Activated naive CD8-positive, alpha-beta T cell treated with anti-CD3 and anti-CD28 coated beads, Interleukin-2, amount 10 ng/mL, durations not matched to agents 7 days and 5 days (primary cell): ENCODE results near the gene S100A8. TPM values are rescaled to one million over a fixed set of nuclear protein-coding genes. Genes with fewer than 3 reads are reported as not detected.

Experiments used
- ATAC-seq: fragments of 150-1000 bp; cut with Tn5 transposase; one replicate; pipeline ENCODE4 v1.10.0; 2021; ENCODE audit warnings: low read depth, moderate library complexity
- POLR2A ChIA-PET: fragments of 350-600 bp; sonication (Branson Sonifier 250); formaldehyde crosslinking; loops from one replicate; lab custom pipeline; 2021; ENCODE audit warnings: antibody characterized with exemption; lab: Charles Lee
- DNase-seq: peaks from one replicate; pipeline ENCODE4 v3.0.0; 2021
- H3K27ac Mint-ChIP-seq: one replicate; pipeline ENCODE4 v1.8.0; 2022; ENCODE audit warnings: mild to moderate bottlenecking, mixed read lengths
- H3K27me3 Mint-ChIP-seq: one replicate; pipeline ENCODE4 v1.8.0; 2022; ENCODE audit warnings: mild to moderate bottlenecking, moderate library complexity, mixed read lengths
- H3K36me3 Mint-ChIP-seq: one replicate; pipeline ENCODE4 v1.8.0; 2021; ENCODE audit warnings: mild to moderate bottlenecking, mixed read lengths
- H3K4me1 Mint-ChIP-seq: one replicate; pipeline ENCODE4 v1.8.0; 2021; ENCODE audit warnings: mixed read lengths
- H3K4me3 Mint-ChIP-seq: one replicate; pipeline ENCODE4 v1.8.0; 2022; ENCODE audit warnings: mild to moderate bottlenecking, moderate library complexity, mixed read lengths
- H3K9me3 Mint-ChIP-seq: one replicate; pipeline ENCODE4 v1.8.0; 2021; ENCODE audit warnings: mixed read lengths
- total RNA-seq, 2 experiments: library from RNA; stranded (reverse); gene quantifications; one replicate each; pipeline ENCODE4 v1.2.3, GENCODE V29; 2021

The S100A8 gene
- total RNA-seq, 2 experiments from 2014 or later, result 0.94 to 1.2 TPM

DNA sequence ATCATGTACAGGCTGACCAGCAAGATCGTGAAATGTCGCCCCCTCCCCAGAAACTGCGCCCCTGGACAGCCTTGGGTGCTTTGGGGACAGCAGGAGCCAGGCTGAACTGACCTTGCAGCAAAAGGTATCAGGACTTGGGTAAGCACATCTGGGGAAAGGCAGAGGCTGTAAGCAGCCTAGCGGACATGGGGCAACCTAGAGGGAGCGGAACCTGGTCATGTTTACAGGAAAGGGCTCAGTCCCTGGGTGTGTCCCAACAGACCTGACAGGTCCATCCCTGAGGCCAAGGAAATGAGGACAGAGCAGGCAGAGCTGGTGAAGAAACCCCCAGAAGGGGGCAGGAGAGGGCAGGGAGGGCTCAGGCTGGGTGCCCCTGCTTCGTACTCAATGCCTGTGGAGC is 3.1 kb upstream of the S100A8 start:
- Mint-ChIP-seq H3K4me1 (no peaks in the 10 kb centered on the region), H3K36me3 (no peaks in the 10 kb centered on the region), H3K27me3 (peaks cover 11% of the 10 kb centered on the region), H3K4me3 (no peak overlapping the region), H3K27ac (no peak overlapping the region), H3K9me3 (no peaks in the 10 kb centered on the region)
- ATAC-seq (no peak), DNase-seq (no peak)
- POLR2A ChIA-PET, result no interaction called here

DNA sequence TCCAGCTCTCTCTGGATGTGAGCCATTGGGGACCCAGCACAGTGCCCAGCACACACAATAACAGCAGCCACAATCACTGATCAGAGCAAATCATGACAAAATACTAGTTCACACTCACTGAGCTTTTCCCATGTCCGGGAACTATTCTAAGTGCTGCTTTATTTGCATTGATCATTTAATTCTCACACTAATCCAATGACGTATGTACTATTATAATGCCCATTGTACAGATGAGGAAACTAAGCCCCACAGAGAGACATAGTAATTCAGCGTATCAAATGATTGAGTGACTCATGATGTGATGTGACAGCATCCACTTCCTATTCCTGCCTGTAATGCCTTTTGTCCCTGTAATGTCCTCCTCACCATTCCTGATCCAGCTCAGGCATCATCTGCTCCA is 1.9 kb upstream of the S100A8 start:
- no peak for DNase-seq
- Mint-ChIP-seq H3K4me3 (no peak overlapping the region), H3K27me3 (peaks cover 11% of the 10 kb centered on the region), H3K4me1 (no peaks in the 10 kb centered on the region), H3K36me3 (no peaks in the 10 kb centered on the region), H3K9me3 (no peaks in the 10 kb centered on the region), H3K27ac (no peak overlapping the region)
- no peak for ATAC-seq
- POLR2A ChIA-PET, result no interaction called here

DNA sequence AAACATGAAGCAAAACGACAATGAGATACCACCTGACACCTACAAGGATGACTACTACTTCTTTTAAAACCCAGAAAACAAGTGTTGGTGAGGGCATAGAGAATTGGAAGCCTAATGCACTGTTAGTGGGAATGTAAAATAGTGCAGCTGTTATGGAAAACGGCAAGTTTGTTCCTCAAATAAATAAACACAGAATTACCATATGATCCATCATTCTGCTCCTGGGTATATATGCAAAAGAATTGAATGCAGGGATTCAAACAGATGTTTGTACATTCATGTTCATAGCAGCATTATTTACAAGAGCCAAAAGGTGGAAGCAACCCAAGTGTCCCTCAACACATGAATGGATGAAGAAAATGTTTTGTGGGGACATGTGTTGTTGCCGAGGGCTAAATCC is 1.4 kb upstream of the S100A8 start:
- DNase-seq (no peak), ATAC-seq (no peak)
- Mint-ChIP-seq H3K27ac (no peak overlapping the region), H3K4me3 (no peak overlapping the region), H3K27me3 (peaks cover 11% of the 10 kb centered on the region), H3K36me3 (no peaks in the 10 kb centered on the region), H3K4me1 (no peaks in the 10 kb centered on the region), H3K9me3 (no peaks in the 10 kb centered on the region)
- POLR2A ChIA-PET, result no interaction called here

DNA sequence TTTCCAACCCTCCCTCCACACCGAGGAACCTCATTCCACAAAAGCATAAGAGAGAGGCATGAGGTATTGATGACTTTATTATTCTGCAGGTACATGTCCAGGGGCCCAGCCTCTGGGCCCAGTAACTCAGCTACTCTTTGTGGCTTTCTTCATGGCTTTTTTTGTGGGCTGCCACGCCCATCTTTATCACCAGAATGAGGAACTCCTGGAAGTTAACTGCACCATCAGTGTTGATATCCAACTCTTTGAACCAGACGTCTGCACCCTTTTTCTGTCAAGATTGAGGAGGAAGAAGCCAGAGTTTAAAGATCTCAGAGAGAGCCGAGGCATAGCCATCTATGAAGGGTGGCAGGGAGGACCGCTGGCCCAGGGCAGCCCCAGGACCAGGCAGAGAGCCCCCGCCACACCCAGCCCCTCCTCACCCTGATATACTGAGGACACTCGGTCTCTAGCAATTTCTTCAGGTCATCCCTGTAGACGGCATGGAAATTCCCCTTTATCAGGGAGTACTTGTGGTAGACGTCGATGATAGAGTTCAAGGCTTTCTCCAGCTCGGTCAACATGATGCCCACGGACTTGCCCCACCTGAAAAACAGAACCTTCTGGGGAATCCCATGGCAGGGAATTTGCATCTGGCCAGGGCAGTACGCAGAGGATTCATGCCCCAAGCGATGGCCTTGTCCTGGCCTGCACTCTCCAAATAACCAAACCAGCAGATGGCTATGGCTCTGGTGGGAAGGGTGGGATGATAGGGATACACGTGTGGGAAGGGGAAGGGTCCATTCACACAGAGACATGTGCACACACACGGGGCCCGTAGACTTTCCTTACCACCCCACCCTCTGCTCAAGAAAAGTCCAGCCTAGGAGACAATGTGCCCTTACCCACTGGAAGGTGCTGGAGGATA is 647 bp downstream of the S100A8 start:
- DNase-seq (no peak), ATAC-seq (no peak)
- no peak overlapping the region for H3K4me3 Mint-ChIP-seq
- no peak overlapping the region for H3K27ac Mint-ChIP-seq
- H3K4me1 Mint-ChIP-seq, result peaks cover 5% of the 10 kb centered on the region
- POLR2A ChIA-PET, result no interaction called here
- peaks cover 9% of the 10 kb centered on the region for H3K27me3 Mint-ChIP-seq
- no peaks in the 10 kb centered on the region for H3K9me3 Mint-ChIP-seq
- H3K36me3 Mint-ChIP-seq, result no peaks in the 10 kb centered on the region

DNA sequence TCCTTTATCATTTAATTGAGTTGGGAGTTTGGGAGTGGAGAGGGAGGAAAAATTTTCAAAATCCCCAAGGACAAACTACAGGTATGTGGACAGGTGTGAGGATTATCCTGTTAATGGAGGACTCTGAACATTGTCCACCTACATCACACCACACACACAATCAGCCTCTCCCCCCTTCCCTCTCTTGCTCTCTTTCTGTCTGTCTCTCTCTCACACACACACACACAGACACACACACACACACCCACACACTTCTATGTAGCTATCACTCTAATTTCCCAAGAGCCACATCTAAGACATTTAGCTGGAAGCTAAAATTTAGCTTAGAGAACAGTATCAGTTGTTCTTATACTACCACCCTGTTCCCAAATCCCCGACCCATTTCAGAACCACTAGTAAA is 1.5 kb downstream of the S100A8 start:
- DNase-seq, result no peak
- Mint-ChIP-seq H3K4me3 (no peak overlapping the region), H3K27me3 (peaks cover 9% of the 10 kb centered on the region), H3K9me3 (no peaks in the 10 kb centered on the region), H3K36me3 (no peaks in the 10 kb centered on the region), H3K4me1 (peaks cover 5% of the 10 kb centered on the region), H3K27ac (no peak overlapping the region)
- POLR2A ChIA-PET, result no interaction called here
- ATAC-seq, result no peak

DNA sequence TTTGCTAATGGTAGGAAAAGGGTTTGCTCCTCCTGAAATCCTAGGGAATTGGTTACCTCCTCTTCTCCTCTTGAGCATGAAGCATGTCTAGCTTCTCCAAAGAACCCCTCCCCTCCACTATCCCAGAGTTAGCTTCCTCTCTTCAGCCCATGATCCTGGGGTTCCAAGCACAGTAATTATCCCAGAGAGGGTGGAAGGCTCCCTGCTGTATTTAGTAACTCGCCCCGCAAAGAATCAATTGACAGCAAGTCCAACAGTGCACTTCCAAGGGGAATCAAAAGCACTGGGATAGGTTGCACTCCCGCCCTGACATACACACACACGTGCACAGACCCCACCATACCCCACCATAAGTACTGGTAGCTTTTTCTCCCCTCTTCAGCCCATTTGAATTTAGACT is 3.1 kb downstream of the S100A8 start:
- DNase-seq (no peak), ATAC-seq (no peak)
- Mint-ChIP-seq H3K9me3 (no peaks in the 10 kb centered on the region), H3K36me3 (no peaks in the 10 kb centered on the region), H3K27me3 (peaks cover 11% of the 10 kb centered on the region), H3K4me1 (peaks cover 5% of the 10 kb centered on the region), H3K4me3 (no peak overlapping the region), H3K27ac (no peak overlapping the region)
- POLR2A ChIA-PET, result no interaction called here

DNA sequence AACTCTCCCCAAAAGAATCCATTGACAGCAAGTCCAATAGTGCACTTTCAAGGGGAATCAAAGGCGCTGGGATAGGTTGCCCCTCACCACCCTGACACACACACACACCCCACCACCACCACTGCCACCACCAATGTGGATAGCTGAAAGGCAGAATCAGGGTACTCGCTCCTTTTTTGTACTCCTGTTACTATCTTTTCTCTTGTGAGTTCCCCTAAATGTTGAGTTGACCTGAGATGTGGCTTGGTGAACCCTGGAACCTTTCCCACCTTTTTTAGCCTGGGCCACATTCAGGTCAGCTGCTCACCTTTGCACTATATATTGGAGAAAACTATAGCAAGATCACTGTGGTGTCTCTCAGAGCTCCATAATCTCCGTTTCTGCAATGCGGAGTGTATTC is 3.9 kb downstream of the S100A8 start:
- Mint-ChIP-seq H3K4me3 (no peak overlapping the region), H3K27ac (no peak overlapping the region), H3K4me1 (peaks cover 5% of the 10 kb centered on the region), H3K36me3 (no peaks in the 10 kb centered on the region), H3K9me3 (no peaks in the 10 kb centered on the region), H3K27me3 (peaks cover 19% of the 10 kb centered on the region)
- no peak for ATAC-seq
- no peak for DNase-seq
- POLR2A ChIA-PET, result no interaction called here

DNA sequence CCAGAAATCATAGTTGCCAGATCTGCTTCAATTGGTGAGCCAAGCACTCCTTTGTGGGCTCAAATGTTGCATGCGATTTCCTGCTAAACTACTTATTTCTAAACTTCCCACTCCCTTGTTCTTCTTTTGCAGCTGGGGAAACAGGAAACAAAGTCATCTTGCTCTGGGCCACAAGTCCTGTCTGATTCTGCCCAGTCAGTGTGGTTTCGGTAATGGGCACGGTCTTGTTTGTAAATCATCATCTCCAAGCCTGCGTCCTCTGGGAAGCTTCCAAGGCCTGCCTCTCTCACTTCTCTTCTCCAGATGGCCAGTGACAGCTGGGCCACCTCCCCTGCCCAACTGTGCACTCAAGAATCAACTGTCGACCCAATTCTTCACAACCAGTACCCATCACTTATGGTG is 4.4 kb downstream of the S100A8 start:
- Mint-ChIP-seq H3K27ac (no peak overlapping the region), H3K4me1 (peaks cover 5% of the 10 kb centered on the region), H3K9me3 (no peaks in the 10 kb centered on the region), H3K36me3 (no peaks in the 10 kb centered on the region), H3K27me3 (peaks cover 22% of the 10 kb centered on the region), H3K4me3 (no peak overlapping the region)
- DNase-seq (no peak), ATAC-seq (no peak)
- POLR2A ChIA-PET, result no interaction called here

DNA sequence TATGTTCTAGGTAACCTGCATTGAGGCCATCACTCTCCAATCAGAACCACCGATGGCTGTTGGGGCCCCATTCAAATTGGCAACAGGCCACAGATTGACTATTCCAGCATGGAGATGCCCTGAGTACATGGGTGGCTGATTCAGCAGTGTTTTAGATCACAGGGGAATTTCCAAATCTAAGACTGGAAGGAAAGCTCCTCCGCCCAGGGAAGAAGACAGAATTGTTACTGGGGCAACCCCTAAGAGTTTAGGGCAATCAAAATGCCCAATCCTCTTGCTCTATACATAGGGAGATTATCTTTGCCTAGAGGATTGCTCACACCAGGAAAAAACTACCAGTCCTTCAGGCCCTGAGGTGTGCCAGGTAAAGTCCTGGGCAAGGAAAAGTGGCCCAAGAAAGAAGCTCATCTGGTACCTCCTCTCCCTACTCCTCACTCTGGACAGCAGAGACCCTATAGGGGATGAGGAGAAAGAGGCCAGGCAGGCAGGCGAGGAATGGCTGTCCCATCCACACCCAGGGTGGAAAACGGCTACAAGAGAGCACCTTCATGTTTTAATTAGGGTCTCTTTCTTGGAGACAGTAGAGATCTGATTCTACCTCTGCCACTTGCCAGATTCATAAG is 5.8 kb downstream of the S100A8 start:
- ATAC-seq, result no peak

DNA sequence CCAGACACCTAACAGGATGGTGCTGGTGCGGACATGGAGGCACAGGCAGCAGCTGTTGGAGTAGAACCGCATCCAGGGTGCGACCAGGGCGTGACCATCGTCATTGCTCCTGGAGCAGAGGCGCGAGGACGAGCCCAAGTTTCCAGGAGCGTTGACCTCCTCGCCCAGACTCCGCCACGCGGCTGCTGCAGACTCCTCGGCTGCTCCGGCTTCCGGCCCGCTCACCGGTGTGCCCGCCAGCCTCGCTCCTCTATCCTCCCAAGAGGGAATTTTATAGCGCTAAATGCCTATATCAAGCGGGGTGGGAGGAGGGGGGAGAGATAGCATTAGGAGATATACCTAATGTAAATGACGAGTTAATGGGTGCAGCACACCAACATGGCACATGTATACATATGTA is 10.2 kb downstream of the S100A8 start:
- DNase-seq (no peak), ATAC-seq (no peak)
- H3K4me1 Mint-ChIP-seq, result no peaks in the 10 kb centered on the region
- no peak overlapping the region for H3K4me3 Mint-ChIP-seq
- no peak overlapping the region for H3K27ac Mint-ChIP-seq
- H3K27me3 Mint-ChIP-seq, result peaks cover 31% of the 10 kb centered on the region
- H3K36me3 Mint-ChIP-seq, result no peaks in the 10 kb centered on the region
- peaks cover 3% of the 10 kb centered on the region for H3K9me3 Mint-ChIP-seq
- POLR2A ChIA-PET, result no interaction called here

More for the DNA sequence above, 5.8 kb downstream of the S100A8 start:
- Mint-ChIP-seq H3K4me1 (peaks cover 5% of the 10 kb centered on the region), H3K4me3 (no peak overlapping the region), H3K36me3 (no peaks in the 10 kb centered on the region), H3K9me3 (peaks cover 1% of the 10 kb centered on the region), H3K27me3 (peaks cover 20% of the 10 kb centered on the region), H3K27ac (no peak overlapping the region)
- POLR2A ChIA-PET, result no interaction called here
- DNase-seq, result no peak

DNA sequence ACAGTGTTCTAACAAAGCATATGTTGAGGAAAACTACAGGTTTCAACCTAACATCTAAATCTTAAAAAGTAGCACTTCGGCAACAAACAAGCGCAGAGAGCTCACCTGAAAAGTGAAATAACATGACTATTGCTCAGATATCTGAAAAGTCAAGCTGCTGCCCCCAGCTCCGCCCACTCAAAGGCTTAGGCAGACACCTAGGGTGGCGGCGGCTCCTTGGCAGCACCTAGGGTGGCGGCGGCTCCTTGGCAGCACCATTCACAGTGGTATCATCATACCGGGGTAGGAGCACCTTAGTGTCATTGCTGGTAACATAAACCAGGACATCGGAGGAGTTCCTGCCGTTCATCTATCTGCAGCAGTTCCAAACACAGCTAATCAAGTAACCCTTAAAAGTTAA is 11.3 kb downstream of the S100A8 start:
- no peaks in the 10 kb centered on the region for H3K4me1 Mint-ChIP-seq
- H3K9me3 Mint-ChIP-seq, result peaks cover 3% of the 10 kb centered on the region
- no peak for ATAC-seq
- H3K27ac Mint-ChIP-seq, result no peak overlapping the region
- H3K27me3 Mint-ChIP-seq, result peaks cover 31% of the 10 kb centered on the region
- POLR2A ChIA-PET, result no interaction called here
- no peak for DNase-seq
- H3K4me3 Mint-ChIP-seq, result no peak overlapping the region
- no peaks in the 10 kb centered on the region for H3K36me3 Mint-ChIP-seq

DNA sequence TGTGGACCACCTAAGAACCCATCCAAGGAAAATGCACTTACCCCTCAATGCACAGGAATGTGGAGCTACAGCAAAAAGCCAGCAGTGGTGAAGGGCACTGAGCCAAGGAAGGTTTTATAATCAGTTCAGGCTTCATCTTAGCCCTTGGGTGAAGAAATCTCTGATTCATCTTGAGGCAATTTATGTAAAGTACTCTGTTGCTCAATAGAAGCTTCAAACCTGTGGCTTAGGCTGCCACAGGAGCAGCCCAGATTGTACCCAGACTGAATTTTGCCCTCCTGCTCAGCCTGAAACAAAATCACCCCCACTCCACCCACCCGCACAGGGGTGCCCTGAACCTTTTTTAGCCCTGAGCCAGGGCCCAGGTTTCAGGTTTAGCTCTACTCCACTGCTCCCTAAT is 15.4 kb downstream of the S100A8 start, which contains the start of gene S100A12:
Gene S100A12, minus strand, starts transcription at position 111 of the 400 bp plus-strand sequence. CDS start 1,029 bp downstream, outside the sequence.
- Mint-ChIP-seq H3K27ac (no peak within 1 kb of the TSS), H3K4me3 (no peak within 1 kb of the TSS), H3K36me3 (no peaks in the 10 kb centered on the region), H3K9me3 (peaks cover 2% of the 10 kb centered on the region), H3K4me1 (no peaks in the 10 kb centered on the region), H3K27me3 (peaks cover 25% of the 10 kb centered on the region)
- ATAC-seq, result no peak
- DNase-seq, result no peak
- POLR2A ChIA-PET, result no interaction called here

DNA sequence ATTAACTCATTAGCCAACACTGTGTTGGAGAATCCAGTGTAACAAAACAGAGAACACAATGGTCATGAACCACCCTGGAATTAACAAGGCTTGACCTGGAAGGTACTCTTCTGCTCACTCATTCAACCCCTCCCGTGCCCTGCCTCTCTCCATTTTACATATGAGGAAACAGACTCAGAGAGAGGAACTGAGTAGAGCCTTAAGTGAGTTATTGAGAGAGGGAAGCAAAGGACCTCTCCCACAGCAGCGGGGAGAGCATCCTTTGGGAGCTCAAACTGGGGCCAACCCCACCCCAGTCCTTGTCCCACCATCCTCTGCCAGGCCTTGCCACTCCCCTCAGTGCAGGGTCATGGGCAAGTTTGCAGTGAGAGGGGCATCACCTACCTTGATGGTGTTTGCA is 16.8 kb downstream of the S100A8 start:
- Mint-ChIP-seq H3K9me3 (no peaks in the 10 kb centered on the region), H3K27me3 (peaks cover 23% of the 10 kb centered on the region), H3K27ac (no peak overlapping the region), H3K4me3 (no peak overlapping the region), H3K4me1 (no peaks in the 10 kb centered on the region), H3K36me3 (no peaks in the 10 kb centered on the region)
- DNase-seq, result no peak
- ATAC-seq, result no peak
- POLR2A ChIA-PET, result no interaction called here

DNA sequence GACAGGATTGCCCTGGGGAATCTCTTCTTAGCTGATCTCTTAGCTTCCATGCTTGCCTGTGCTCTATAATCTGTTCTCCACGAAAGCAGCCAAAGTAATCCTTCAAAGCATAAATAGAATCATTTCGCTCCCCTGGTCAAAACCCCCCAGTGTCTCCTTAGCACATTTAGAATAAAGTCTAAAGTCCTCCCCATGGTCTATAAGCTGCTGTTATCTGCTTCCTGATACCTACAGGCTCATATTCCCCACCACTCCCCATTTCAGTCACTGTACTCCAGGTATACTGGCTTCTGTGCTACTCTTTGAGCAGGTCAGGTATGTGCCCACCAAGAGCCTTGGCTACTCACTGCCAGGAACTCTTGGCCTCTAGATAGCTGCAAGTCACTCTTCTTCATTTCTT is 18.3 kb downstream of the S100A8 start:
- ATAC-seq, result no peak
- no peak for DNase-seq
- no peaks in the 10 kb centered on the region for H3K36me3 Mint-ChIP-seq
- H3K27ac Mint-ChIP-seq, result no peak overlapping the region
- H3K4me1 Mint-ChIP-seq, result no peaks in the 10 kb centered on the region
- POLR2A ChIA-PET, result no interaction called here
- H3K4me3 Mint-ChIP-seq, result no peak overlapping the region
- peaks cover 16% of the 10 kb centered on the region for H3K27me3 Mint-ChIP-seq
- no peaks in the 10 kb centered on the region for H3K9me3 Mint-ChIP-seq
